ENCODE data around the gene CDK4.

CDK4 gene

GRCh38 chr12:57755454-57756372 lies 3.6 kb upstream of the CDK4 start:
- DNase-seq: peak; percentile 47 to 54

GRCh38 chr12:57755194-57755453 lies 3.0 kb upstream of the CDK4 start:
- no peak for DNase-seq

- DNase-seq: peak; percentile 92 to 93
These were observed 2.5 kb upstream of the CDK4 start, which contains the start of gene MARCHF9 for GRCh38 chr12:57754411-57755193. Gene MARCHF9 (plus strand): TSS chr12:57755103. CDS start chr12:57755529, 426 bp downstream.

GRCh38 chr12:57753756-57754337 lies 1.7 kb upstream of the CDK4 start:
- DNase-seq: no peak

GRCh38 chr12:57752668-57753000 lies 524 bp upstream of the CDK4 start:
- DNase-seq: no peak

- DNase-seq: no peak
These were observed 700 bp downstream of the CDK4 start for GRCh38 chr12:57751432-57751787.

- no peak for DNase-seq
These were observed 1.3 kb downstream of the CDK4 start for GRCh38 chr12:57750561-57751431.

GRCh38 chr12:57749061-57749460 lies 3.0 kb downstream of the CDK4 start:
- no peak for DNase-seq

GRCh38 chr12:57746025-57746424 lies 6.1 kb downstream of the CDK4 start:
- DNase-seq: no peak

GRCh38 chr12:57745485-57745881 lies 6.6 kb downstream of the CDK4 start:
- DNase-seq: no peak

GRCh38 chr12:57744777-57745484 lies 7.2 kb downstream of the CDK4 start, which contains the start of gene TSPAN31:
Gene TSPAN31 (plus strand): TSS chr12:57745039. CDS start chr12:57745155, 116 bp downstream.
- peak; percentile 96 to 97 for DNase-seq

- DNase-seq: peak; percentile 86
These were observed 7.8 kb downstream of the CDK4 start for GRCh38 chr12:57744194-57744776.

GRCh38 chr12:57743769-57744168 lies 8.3 kb downstream of the CDK4 start:
- DNase-seq: no peak

GRCh38 chr12:57741844-57742738 lies 10.0 kb downstream of the CDK4 start:
- peak; percentile 87 to 88 for DNase-seq

GRCh38 chr12:57741413-57741789 lies 10.7 kb downstream of the CDK4 start:
- DNase-seq: no peak

GRCh38 chr12:57740656-57741412 lies 11.3 kb downstream of the CDK4 start:
- DNase-seq: peak; percentile 87 to 88

- no peak for DNase-seq
These were observed 12.1 kb downstream of the CDK4 start for GRCh38 chr12:57739914-57740538.

GRCh38 chr12:57739387-57739786 lies 12.7 kb downstream of the CDK4 start:
- no peak for DNase-seq

GRCh38 chr12:57738661-57739237 lies 13.4 kb downstream of the CDK4 start, which contains the start of gene AGAP2:
Gene AGAP2 (minus strand): TSS chr12:57738742. CDS start chr12:57738246, 496 bp downstream.
- DNase-seq: no peak

All from CD4-positive, alpha-beta T cell treated with Interleukin-1 beta for 1 hour (primary cell).